Breast epithelium (tissue), 3 donors: ENCODE results near the gene DDX49.
A peak's percentile ranks its signal among the peaks of the same experiment; 100 is the strongest.

ENCODE experiments used
- CTCF ChIP-seq, 3 donors: fragments of 450-650 bp; IDR thresholded peaks; one replicate each; pipeline ENCODE4 v1.5.1; 2016 to 2017; ENCODE audit warnings: antibody characterized with exemption in 3 of 3, mild to moderate bottlenecking in 3 of 3, moderate library complexity in 3 of 3
- POLR2A ChIP-seq: fragments of 450-650 bp; IDR thresholded peaks from one replicate; pipeline ENCODE4 v1.6.1; 2016; ENCODE audit warnings: antibody characterized with exemption, mild to moderate bottlenecking, moderate library complexity

DNA sequence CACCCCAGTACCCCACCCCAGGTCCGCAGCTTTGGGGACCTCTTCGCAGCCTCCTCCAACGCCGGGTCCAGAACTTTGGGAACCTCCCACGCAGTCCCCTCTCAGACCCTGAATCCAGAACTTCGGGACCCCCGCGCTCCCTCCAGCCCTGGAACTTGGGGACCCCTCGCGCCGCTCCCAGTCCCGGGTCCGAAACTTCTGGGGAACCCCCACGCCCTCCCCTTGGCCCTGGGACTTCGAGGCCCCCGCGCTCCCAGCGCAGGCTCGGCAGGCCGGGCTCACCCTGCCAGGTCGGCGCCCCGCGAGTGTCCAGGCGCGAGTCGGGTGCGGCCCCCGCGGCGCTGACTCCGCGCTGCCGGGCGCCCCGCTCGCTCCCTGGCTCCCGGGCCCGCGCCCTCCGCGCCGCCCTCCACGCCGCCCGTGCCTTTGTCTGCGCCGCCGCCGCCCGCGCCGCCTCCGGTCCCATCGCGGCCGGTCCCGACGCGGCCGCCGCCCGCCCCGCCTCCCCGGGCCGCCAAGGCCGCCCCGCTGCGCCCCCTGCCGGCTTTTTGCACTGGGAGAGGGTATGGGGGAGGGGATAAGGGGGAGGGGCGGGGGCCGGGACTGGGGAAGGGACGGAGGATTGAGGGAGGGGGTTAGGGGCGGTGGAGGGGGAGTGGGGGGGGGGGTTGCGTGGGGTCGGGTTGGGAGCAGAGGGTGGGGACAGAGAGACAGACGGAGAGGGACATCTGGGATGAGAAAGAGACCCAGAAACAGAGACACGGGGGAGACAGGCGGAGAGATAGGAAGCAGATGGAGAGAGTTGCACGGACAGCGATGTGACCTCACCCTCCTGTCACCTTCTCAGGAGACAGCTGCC, 21.5 kb downstream of the DDX49 start, which contains the start of gene HOMER3:
- TF ChIP-seq CTCF (IDR thresholded peaks at IDR 0.05): peak in 1 of 3 donors; percentile 25
- no peak for TF ChIP-seq POLR2A
